ENCODE results near the gene HIBADH. TPM values are rescaled to one million over a fixed set of nuclear protein-coding genes. Genes with fewer than 3 reads are reported as not detected.

Gene HIBADH
- total and polyA plus RNA-seq, 10 of the 15 experiments (the other 5 are each of a cell fraction or from before 2014, with no cell fraction given): 8.7 to 36.1 (median 18.6) TPM

- TF ChIP-seq, protein P1, sequence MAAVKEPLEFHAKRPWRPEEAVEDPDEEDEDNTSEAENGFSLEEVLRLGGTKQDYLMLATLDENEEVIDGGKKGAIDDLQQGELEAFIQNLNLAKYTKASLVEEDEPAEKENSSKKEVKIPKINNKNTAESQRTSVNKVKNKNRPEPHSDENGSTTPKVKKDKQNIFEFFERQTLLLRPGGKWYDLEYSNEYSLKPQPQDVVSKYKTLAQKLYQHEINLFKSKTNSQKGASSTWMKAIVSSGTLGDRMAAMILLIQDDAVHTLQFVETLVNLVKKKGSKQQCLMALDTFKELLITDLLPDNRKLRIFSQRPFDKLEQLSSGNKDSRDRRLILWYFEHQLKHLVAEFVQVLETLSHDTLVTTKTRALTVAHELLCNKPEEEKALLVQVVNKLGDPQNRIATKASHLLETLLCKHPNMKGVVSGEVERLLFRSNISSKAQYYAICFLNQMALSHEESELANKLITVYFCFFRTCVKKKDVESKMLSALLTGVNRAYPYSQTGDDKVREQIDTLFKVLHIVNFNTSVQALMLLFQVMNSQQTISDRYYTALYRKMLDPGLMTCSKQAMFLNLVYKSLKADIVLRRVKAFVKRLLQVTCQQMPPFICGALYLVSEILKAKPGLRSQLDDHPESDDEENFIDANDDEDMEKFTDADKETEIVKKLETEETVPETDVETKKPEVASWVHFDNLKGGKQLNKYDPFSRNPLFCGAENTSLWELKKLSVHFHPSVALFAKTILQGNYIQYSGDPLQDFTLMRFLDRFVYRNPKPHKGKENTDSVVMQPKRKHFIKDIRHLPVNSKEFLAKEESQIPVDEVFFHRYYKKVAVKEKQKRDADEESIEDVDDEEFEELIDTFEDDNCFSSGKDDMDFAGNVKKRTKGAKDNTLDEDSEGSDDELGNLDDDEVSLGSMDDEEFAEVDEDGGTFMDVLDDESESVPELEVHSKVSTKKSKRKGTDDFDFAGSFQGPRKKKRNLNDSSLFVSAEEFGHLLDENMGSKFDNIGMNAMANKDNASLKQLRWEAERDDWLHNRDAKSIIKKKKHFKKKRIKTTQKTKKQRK (IDR thresholded peaks at IDR 0.05; ENCODE audit: low read depth, low read length): no peak
- no peak for TF ChIP-seq ZNF217 (IDR thresholded peaks at IDR 0.05)
- TF ChIP-seq, protein P2, sequence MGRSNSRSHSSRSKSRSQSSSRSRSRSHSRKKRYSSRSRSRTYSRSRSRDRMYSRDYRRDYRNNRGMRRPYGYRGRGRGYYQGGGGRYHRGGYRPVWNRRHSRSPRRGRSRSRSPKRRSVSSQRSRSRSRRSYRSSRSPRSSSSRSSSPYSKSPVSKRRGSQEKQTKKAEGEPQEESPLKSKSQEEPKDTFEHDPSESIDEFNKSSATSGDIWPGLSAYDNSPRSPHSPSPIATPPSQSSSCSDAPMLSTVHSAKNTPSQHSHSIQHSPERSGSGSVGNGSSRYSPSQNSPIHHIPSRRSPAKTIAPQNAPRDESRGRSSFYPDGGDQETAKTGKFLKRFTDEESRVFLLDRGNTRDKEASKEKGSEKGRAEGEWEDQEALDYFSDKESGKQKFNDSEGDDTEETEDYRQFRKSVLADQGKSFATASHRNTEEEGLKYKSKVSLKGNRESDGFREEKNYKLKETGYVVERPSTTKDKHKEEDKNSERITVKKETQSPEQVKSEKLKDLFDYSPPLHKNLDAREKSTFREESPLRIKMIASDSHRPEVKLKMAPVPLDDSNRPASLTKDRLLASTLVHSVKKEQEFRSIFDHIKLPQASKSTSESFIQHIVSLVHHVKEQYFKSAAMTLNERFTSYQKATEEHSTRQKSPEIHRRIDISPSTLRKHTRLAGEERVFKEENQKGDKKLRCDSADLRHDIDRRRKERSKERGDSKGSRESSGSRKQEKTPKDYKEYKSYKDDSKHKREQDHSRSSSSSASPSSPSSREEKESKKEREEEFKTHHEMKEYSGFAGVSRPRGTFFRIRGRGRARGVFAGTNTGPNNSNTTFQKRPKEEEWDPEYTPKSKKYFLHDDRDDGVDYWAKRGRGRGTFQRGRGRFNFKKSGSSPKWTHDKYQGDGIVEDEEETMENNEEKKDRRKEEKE (IDR thresholded peaks at IDR 0.05): no peak
- no peak for TF ChIP-seq SIN3A (IDR thresholded peaks at IDR 0.05; ENCODE audit: low read depth, low read length)
- TF ChIP-seq DPF2 (IDR thresholded peaks at IDR 0.05): no peak
- TF ChIP-seq, protein P3, sequence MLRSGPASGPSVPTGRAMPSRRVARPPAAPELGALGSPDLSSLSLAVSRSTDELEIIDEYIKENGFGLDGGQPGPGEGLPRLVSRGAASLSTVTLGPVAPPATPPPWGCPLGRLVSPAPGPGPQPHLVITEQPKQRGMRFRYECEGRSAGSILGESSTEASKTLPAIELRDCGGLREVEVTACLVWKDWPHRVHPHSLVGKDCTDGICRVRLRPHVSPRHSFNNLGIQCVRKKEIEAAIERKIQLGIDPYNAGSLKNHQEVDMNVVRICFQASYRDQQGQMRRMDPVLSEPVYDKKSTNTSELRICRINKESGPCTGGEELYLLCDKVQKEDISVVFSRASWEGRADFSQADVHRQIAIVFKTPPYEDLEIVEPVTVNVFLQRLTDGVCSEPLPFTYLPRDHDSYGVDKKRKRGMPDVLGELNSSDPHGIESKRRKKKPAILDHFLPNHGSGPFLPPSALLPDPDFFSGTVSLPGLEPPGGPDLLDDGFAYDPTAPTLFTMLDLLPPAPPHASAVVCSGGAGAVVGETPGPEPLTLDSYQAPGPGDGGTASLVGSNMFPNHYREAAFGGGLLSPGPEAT (IDR thresholded peaks at IDR 0.05; ENCODE audit: low read depth): no peak
- no peak for TF ChIP-seq MXI1 (IDR thresholded peaks at IDR 0.05; ENCODE audit: low read depth, low read length)
- TF ChIP-seq IKZF1 (conservative IDR thresholded peaks at IDR 0.05): no peak
- no peak for TF ChIP-seq BCL11A (IDR thresholded peaks at IDR 0.05; ENCODE audit: low read depth, low read length)
Measured at GRCh38 chr7:27501001-27501400, 161.7 kb downstream of the HIBADH start (continued).
